Loucy (cell line): ENCODE data around the gene AIF1.

Source experiments
- H2AFZ ChIP-seq: fragments of 200-600 bp; sonication (generic); 2 replicates; pipeline ENCODE4 v1.6.0; 2016; ENCODE audit warnings: antibody characterized with exemption, mild to moderate bottlenecking, low read length, moderate library complexity
- H3F3A ChIP-seq: fragments of 200-600 bp; 2 replicates; pipeline ENCODE4 v1.6.0; 2016; ENCODE audit warnings: antibody characterized with exemption, low read depth, mild to moderate bottlenecking
- H3K27me3 ChIP-seq: fragments of 200-600 bp; sonication (generic); 2 replicates; pipeline ENCODE4 v1.6.1; 2014; ENCODE audit warnings: low read length, mild to moderate bottlenecking; ENCODE audit not compliant: insufficient read depth, poor library complexity, severe bottlenecking
- H3K36me3 ChIP-seq: fragments of 200-600 bp; sonication (generic); 2 replicates; pipeline ENCODE4 v1.6.1; 2016; ENCODE audit warnings: low read length; ENCODE audit not compliant: insufficient read depth
- H3K4me1 ChIP-seq: fragments of 200-600 bp; sonication (generic); 2 replicates; pipeline ENCODE4 v1.5.1; 2014; ENCODE audit warnings: low read length, mild to moderate bottlenecking; ENCODE audit not compliant: insufficient read depth, poor library complexity, severe bottlenecking
- H3K4me2 ChIP-seq: fragments of 200-600 bp; sonication (generic); 2 replicates; pipeline ENCODE4 v1.6.0; 2014; ENCODE audit warnings: antibody characterized with exemption, low read length, low read depth, mild to moderate bottlenecking; ENCODE audit not compliant: poor library complexity, severe bottlenecking
- H3K4me3 ChIP-seq: fragments of 200-600 bp; sonication (generic); 2 replicates; pipeline ENCODE4 v1.5.1; 2014; ENCODE audit warnings: low read length, mild to moderate bottlenecking, mixed read lengths; ENCODE audit not compliant: poor library complexity, severe bottlenecking
- H3K79me2 ChIP-seq: fragments of 200-600 bp; sonication (generic); 2 replicates; pipeline ENCODE4 v1.6.1; 2014; ENCODE audit warnings: low read length; ENCODE audit not compliant: insufficient read depth
- H3K9ac ChIP-seq: fragments of 200-600 bp; sonication (generic); 2 replicates; pipeline ENCODE4 v1.6.0; 2014; ENCODE audit warnings: mild to moderate bottlenecking, low read depth, low read length, moderate library complexity; ENCODE audit not compliant: poor library complexity, severe bottlenecking
- H3K9me2 ChIP-seq: fragments of 200-600 bp; sonication (generic); replicated peaks from 2 replicates; pipeline ENCODE4 v1.6.1; 2016; ENCODE audit warnings: low read depth, low read length, mixed read lengths
- H3K9me3 ChIP-seq: fragments of 200-600 bp; sonication (generic); 2 replicates; pipeline ENCODE4 v1.6.1; 2014; ENCODE audit warnings: mild to moderate bottlenecking, antibody characterized with exemption, low read length, low read depth; ENCODE audit not compliant: insufficient read depth
- H4K20me1 ChIP-seq: fragments of 200-600 bp; sonication (generic); 2 replicates; pipeline ENCODE4 v1.6.0; 2014; ENCODE audit warnings: antibody characterized with exemption, low read length, mild to moderate bottlenecking; ENCODE audit not compliant: insufficient read depth, poor library complexity, severe bottlenecking
- EZH2phosphoT487 ChIP-seq: fragments of 200-600 bp; IDR thresholded peaks from 2 replicates; pipeline ENCODE4 v1.6.1; 2018; ENCODE audit warnings: antibody characterized with exemption, mild to moderate bottlenecking, moderate library complexity, borderline replicate concordance
- TF ChIP-seq, protein P1 (sequence below): fragments of 200-600 bp; sonication (generic); conservative IDR thresholded peaks from 2 replicates; pipeline ENCODE4 v1.5.1; 2014; ENCODE audit warnings: mild to moderate bottlenecking, antibody characterized with exemption, low read length

AIF1 gene

DNA sequence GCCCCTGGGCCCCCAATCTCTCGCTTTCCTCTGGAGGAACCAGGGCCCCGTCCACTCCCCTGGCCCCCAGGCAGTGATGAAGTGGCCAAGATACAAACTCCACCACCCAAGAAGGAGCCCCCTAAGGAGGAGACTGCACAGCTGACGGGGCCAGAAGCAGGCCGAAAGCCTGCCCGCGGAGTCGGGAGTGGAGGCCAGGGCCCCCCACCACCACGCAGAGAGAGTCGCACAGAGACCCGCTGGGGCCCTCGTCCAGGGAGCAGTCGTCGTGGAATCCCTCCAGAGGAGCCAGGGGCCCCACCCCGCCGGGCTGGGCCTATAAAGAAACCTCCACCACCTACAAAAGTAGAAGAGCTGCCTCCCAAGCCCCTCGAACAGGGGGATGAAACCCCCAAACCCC lies 16.2 kb downstream of the AIF1 start:
- peaks cover 83% of the 10 kb centered on the region for H3K79me2 ChIP-seq
- H3K4me3 ChIP-seq = no peak overlapping the region
- H4K20me1 ChIP-seq = peaks cover 90% of the 10 kb centered on the region
- H3K36me3 ChIP-seq = peaks cover 99% of the 10 kb centered on the region
- H3K4me2 ChIP-seq = no peak overlapping the region
- no peak overlapping the region for H2AFZ ChIP-seq
- no peaks in the 10 kb centered on the region for H3F3A ChIP-seq
- no peak overlapping the region for H3K9ac ChIP-seq
- no peaks in the 10 kb centered on the region for H3K9me3 ChIP-seq
- no peak for TF ChIP-seq EZH2phosphoT487
- TF ChIP-seq, protein P1, sequence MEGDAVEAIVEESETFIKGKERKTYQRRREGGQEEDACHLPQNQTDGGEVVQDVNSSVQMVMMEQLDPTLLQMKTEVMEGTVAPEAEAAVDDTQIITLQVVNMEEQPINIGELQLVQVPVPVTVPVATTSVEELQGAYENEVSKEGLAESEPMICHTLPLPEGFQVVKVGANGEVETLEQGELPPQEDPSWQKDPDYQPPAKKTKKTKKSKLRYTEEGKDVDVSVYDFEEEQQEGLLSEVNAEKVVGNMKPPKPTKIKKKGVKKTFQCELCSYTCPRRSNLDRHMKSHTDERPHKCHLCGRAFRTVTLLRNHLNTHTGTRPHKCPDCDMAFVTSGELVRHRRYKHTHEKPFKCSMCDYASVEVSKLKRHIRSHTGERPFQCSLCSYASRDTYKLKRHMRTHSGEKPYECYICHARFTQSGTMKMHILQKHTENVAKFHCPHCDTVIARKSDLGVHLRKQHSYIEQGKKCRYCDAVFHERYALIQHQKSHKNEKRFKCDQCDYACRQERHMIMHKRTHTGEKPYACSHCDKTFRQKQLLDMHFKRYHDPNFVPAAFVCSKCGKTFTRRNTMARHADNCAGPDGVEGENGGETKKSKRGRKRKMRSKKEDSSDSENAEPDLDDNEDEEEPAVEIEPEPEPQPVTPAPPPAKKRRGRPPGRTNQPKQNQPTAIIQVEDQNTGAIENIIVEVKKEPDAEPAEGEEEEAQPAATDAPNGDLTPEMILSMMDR = no peak
- no peaks in the 10 kb centered on the region for H3K27me3 ChIP-seq
- no peaks in the 10 kb centered on the region for H3K9me2 ChIP-seq
- H3K4me1 ChIP-seq = peaks cover 11% of the 10 kb centered on the region

DNA sequence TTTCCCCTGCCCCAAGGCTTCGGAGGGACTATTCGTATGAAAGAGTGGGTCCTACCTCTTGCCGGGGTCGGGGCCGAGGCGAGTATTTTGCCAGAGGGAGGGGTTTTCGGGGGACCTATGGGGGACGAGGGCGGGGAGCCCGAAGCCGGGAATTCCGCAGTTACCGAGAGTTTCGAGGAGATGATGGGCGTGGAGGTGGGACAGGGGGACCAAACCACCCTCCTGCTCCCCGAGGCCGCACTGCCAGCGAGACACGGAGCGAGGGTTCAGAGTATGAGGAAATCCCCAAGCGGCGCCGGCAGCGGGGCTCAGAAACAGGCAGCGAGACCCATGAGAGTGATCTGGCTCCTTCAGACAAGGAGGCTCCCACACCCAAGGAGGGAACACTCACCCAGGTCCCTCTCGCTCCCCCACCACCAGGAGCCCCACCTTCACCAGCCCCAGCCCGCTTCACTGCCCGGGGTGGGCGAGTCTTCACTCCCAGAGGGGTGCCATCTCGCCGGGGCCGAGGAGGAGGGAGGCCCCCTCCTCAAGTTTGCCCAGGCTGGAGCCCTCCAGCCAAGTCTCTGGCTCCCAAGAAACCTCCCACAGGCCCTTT lies 16.7 kb downstream of the AIF1 start:
- H3K27me3 ChIP-seq = no peaks in the 10 kb centered on the region
- peaks cover 11% of the 10 kb centered on the region for H3K4me1 ChIP-seq
- TF ChIP-seq EZH2phosphoT487 = no peak
- TF ChIP-seq, protein P1 = no peak
- H3K9ac ChIP-seq = no peak overlapping the region
- no peak overlapping the region for H3K4me2 ChIP-seq
- peaks cover 84% of the 10 kb centered on the region for H4K20me1 ChIP-seq
- H3F3A ChIP-seq = 0 out of 2 replicates have a peak, but pooled peaks cover 2% of the 10 kb centered on the region
- no peaks in the 10 kb centered on the region for H3K9me2 ChIP-seq
- no peaks in the 10 kb centered on the region for H3K9me3 ChIP-seq
- H3K79me2 ChIP-seq = peaks cover 77% of the 10 kb centered on the region
- H3K4me3 ChIP-seq = no peak overlapping the region
- H2AFZ ChIP-seq = no peak overlapping the region
- H3K36me3 ChIP-seq = peaks cover 99% of the 10 kb centered on the region

DNA sequence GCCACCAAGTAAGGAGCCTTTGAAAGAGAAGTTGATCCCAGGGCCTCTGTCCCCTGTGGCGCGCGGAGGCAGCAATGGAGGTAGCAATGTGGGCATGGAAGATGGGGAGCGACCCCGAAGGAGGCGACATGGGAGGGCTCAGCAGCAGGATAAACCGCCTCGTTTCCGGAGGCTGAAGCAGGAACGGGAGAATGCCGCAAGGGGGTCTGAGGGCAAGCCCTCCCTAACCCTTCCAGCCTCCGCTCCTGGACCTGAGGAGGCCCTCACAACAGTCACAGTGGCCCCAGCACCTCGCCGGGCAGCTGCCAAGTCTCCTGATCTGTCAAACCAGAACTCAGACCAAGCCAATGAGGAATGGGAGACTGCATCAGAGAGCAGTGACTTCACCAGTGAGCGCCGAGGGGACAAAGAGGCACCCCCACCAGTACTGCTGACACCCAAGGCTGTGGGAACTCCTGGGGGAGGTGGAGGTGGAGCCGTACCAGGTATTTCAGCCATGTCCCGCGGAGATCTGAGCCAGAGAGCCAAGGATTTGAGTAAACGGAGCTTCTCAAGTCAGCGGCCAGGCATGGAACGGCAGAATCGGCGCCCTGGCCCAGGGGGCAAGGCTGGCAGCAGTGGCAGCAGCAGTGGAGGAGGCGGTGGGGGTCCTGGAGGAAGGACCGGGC lies 17.4 kb downstream of the AIF1 start:
- 0 out of 2 replicates have a peak, but pooled peaks cover 5% of the 10 kb centered on the region for H3F3A ChIP-seq
- peak overlapping the region; percentile 18 for H3K4me2 ChIP-seq
- H3K4me3 ChIP-seq = no peak overlapping the region
- no peaks in the 10 kb centered on the region for H3K27me3 ChIP-seq
- H3K9me3 ChIP-seq = no peaks in the 10 kb centered on the region
- peaks cover 11% of the 10 kb centered on the region for H3K4me1 ChIP-seq
- no peak overlapping the region for H3K9ac ChIP-seq
- H3K9me2 ChIP-seq = no peaks in the 10 kb centered on the region
- H3K36me3 ChIP-seq = peaks cover 99% of the 10 kb centered on the region
- TF ChIP-seq, protein P1 = no peak
- H4K20me1 ChIP-seq = peaks cover 78% of the 10 kb centered on the region
- no peak overlapping the region for H2AFZ ChIP-seq
- H3K79me2 ChIP-seq = peaks cover 71% of the 10 kb centered on the region
